Dedifferentiated amniotic fluid mesenchymal stem cell (primary cell): Measurements from ENCODE around the gene TATDN3.
A peak's percentile ranks its signal among the peaks of the same experiment; 100 is the strongest.
"Not testable (repeated sequence)": the region's sequence is repeated elsewhere in the genome, so short reads cannot be mapped to it uniquely, and the experiment has no call there.

Experiments used
- DNase-seq: peaks from one replicate; pipeline ENCODE4 v3.0.0-alpha.2; 2016; ENCODE audit errors: extremely low spot score

TATDN3 gene, protein sequence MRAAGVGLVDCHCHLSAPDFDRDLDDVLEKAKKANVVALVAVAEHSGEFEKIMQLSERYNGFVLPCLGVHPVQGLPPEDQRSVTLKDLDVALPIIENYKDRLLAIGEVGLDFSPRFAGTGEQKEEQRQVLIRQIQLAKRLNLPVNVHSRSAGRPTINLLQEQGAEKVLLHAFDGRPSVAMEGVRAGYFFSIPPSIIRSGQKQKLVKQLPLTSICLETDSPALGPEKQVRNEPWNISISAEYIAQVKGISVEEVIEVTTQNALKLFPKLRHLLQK

DNA sequence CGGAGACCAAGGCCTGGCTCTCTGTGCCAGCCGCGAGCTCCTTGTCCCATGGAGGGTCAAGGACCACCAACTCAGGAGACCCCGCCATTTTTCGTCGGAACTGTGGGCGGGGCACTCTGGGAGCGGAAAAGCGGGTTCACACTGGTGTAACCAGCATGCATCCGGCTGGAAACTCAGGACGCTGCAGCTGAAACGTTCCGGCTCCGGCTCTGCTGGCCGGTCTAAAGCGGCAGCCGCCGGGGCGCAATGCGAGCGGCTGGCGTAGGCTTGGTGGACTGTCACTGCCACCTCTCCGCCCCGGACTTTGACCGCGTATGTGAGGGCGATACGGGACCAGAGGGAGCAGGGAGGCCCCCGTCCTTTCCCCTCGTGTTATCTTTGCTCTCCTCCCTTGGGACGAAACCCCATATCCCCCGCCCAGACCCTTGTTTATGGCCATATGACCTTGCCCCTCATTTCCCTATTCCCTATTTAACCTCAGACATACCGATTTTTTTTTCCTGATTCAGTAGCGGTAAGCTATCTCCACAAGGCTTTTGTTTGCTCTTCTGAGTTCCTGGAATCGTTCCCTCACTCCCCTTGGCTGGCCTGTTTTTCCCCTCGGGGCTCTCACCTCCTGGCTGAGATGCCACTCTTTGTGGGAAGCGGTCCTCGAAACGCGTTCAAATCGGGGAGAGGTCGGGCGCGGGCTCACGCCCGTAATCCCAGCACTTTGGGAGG, at the start of gene TATDN3, which contains the start of gene NSL1:
TATDN3 (plus strand) TSS at position 219 of the 720 bp plus-strand sequence; CDS start at position 247, 28 bp downstream.
NSL1 (minus strand) TSS at position 102 of the 720 bp plus-strand sequence; CDS start at position 88, 14 bp downstream.
- DNase-seq = peak; percentile 90

DNA sequence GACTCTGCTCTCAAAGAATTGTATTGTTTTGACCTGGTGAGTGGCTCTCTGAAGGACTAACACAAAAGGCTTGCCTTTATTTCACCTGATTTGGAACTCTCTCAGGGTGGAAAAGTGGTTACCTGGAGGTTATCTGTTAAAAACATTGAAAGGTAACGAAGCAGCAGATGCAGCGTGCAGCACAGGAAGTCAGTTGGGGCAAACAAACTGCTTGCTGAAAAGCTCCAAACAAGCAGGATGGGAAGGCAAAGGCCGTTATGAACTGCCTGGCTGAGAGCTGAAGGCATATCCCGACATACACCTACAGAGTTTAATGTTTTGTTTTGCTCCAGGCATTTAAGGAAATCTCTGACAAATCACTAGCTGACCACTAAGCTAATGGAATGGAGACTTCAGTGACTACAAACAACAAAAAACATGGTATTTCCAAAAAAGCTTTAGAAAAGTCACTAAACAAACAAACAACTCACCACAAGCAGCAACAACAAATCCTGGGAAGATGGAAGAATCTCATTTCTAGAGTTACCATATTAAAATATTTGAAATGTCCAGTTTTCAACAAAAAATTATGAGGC, 47.7 kb upstream of the TATDN3 start:
- peak; percentile 34 for DNase-seq

DNA sequence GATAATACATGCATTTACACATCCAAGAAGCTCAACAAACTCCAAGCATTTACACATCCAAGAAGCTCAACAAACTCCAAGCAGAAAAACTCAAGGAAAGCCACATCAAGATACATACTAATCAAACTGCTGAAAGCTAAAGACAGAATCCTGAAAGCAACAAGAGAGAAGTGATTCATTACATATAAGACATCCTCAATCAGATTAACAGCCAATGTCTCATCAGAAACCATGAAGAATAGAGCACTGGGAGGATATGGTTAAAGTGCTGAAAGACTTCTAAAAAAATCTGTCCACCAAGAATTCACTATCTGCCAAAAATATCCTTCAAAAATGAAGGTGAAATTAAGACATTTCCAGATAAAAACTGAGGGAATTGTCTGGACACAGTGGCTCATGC, 46.4 kb upstream of the TATDN3 start:
- DNase-seq = no peak

DNA sequence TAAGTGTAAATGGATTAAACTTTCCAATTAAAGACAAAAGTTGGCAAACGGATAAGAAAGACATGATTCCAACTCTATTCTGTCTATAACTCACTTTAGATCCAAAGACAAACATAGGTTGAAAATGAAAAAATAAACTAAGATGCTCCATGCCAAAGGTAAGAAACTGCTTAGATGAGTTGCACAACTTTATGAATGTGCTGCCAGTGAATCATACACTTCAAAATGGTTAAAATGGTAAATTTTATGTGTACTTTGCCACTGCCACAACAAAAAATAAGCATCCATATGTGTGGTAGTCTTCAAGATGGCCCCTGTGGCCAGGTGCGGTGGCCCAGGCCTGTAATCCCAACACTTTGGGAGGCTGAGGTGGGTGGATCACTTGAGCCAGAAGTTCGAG, 45.1 kb upstream of the TATDN3 start:
- no peak for DNase-seq

DNA sequence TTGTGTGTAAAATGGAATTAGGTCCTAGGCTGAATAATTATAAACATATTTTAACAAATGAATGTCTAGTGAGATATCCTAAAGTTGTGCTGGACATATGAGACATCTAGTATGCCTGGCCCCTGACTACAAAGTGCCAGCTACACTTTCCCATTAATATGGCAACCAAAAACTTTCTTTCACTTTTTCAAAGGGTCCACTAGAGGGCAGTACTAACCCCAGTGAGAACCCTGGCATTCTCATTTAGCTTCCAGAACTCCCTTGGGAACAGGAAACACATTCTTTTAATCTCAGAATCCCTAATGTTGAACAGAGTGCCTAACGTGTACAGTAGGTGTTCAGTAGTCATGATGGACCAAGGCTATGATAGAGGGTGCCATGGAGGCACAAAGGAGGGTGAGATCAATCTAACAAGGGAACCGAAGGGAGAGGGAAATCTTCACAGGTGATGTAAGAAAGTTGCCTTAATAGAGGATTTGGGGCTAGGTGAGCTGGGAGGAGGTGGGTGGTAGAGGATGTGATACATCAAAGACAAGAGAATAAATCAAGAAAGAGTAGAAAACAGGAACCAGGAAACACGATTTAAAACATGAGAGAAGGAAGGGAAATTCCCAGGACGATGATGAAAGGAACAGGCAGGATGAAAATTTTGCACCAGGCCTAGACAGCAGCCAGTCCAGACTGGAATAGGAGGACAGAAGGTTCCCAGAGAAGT, 41.7 kb upstream of the TATDN3 start:
- peak; percentile 55 for DNase-seq

DNA sequence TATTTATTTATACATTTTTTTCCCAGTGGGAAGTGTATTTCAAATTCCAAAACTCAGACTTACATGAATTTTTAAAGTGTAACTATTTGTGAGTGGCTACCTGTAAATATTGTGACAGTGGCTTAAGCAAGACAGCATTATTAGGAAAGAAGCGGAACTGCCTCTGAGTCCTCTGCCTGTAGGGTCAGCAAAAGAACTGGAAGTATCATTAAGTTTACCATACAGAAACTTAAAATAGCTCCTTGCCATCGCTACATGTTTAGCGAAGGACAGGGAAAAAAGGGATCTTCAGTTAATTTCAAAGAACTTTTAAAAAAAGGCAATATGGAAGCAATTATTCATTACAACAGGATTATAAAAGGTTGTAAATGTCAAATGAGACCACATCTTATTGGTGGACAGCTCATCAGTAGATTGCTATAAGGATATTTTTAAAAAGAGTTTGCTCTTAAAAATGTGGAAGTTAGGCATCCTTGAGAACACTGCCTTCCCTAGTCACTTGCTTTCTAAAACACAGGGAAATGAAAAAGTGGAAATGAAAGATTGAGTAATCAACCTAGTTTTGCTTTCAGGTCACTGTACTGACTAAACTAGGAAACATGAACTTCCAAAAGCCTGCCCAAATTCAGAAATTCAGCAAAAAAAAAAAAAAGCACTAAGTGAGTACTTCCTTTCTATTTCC, 39.3 kb upstream of the TATDN3 start:
- DNase-seq = peak; percentile 29

DNA sequence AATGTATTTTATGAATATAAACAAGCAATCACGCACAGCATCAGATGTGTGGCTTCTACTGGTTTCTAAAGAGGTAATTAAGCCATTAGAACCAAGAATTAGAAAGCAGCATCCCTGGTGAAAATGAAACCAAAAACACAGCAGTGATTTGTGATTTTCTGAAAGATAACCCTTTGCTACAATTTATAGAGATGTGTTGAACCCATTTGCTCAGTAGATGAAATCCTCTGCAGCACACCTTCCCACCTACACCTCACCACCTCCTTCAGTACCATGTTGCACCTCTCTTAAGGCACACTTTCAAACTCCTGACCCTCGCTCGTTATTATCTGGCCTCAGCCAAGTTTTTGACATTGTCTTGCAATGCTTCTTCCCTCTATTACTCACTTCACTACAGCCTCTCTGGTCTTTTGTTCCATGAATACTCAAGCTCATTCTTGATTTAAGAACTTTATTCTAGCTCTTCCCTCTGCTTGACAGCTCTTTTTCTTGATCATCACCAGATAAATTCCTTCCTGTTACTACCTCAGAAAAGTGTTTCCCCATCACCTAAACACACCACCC, 38.7 kb upstream of the TATDN3 start:
- DNase-seq = no peak

DNA sequence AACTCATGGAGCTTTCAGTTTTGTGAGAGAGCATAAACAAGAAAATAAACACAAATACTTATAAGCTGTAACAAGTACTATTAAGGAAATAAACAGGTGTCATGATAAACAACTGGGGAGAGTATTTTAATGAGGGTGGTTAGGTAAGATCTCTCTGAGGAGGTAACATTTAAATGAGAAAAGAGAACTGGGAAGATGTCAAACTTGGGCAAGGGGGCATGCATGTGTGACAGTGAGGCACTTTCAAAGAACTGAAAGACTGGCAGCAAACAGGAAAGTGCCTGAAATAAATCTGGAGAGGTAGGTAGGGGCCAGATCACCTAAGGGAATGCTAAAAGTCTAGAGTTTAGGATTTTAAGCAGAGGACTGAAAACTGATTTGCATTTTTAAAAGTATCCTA, 37.9 kb upstream of the TATDN3 start:
- DNase-seq = no peak

DNA sequence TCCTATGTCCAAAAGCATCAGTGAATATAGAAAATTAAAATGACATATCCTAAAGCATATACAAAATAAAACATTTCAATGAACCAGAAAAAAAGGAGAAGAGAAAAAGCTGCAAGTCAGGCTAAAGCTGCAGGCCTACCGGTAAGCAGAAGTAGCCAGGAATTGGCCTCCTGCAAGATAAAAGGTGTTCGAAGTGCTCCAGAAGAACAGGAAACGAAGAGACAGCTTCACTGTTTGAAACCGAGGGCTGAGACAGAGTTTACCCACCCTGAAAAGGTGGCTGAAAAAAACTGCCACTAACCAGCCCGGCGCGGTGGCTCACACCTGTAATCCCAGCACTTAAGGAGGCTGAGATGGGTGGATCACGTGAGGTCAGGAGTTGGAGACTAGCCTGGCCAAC, 37.5 kb upstream of the TATDN3 start:
- DNase-seq = no peak

DNA sequence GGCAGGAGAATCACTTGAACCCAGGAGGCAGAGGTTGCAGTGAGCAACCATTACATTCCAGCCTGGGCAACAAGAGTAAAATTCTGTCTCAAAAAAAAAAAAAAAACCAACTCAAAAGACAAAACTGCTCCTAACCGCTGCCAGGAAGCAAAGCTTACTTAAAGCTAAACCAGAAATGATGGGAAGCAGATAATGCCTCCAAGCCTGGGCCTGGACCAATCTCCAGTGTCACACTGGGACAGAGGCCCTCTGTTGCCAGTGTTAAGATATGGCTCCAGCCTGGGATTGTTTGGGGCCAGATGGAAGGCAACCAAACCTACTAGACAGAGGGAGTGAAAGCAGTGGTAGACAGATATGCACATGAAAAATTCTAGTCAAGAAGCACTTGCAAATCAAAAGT, 37.0 kb upstream of the TATDN3 start:
- no peak for DNase-seq

DNA sequence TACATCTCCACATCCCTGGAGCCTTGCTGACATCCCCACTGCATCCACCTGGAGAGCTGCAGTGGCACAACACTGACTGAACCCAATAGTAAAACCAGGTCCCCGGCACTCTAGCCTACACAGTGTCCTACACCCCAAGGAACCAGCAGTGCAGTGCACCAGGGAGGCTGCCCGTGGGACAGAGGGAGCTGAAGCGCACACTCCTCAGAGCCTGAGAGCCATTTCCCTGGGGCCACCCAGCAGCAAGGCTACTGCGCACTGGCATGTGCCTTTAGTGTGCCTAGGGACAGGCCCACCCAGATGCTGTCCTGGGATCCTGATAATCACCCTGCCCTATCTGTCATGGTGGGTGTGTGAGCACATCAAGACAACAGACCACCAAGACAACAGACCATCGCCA, 32.0 kb upstream of the TATDN3 start:
- no peak for DNase-seq

DNA sequence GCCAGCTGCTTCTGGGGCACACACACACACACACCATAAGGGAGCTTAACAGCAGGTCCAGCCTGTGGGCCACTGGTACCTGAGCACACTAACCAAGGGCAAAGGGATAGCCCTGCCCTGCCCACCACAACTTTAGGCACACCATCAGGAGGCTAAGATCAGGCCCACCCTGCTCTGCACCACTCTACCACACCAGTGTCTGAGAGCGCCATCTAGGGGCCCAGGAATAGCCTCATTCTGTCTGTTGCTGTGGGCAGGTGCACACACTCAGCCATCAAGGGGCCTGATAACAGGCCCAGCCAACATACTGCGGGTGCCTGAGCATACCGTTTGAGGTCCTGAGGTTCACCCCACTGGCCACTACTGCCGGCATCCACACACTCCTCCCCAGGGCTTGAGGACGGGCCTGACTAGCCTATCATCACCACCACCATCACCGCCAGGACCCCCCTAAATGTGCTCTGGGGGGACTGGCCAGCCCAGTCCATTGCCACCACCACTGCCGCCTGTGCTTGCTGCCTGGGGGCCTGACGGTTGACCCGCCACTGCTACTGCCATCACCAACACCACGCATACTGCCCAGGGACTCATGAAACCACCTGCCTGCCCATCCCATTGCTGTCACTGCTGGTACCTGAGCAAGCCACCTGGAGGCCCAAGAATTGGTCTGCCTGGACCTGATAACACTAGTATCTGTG, 31.4 kb upstream of the TATDN3 start:
- no peak for DNase-seq

DNA sequence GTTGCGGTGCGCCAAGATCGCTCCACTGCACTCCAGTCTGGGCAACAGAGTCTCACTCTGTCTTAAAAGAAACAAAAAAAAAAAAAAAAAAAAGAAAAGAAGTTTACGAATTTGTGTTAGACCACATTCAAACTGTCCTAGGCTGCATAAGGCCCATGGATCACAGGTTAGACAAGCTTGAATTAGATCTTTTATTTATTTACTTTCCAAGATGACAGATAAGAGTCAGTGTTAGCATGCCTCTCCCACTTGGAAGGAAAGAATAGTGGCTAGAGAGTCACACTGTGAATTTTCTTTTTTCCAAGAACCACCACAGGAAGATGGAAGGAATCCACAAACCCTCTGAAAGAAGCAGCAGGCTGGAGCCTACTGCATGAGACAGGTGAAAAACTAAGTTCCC, 29.5 kb upstream of the TATDN3 start:
- DNase-seq = no peak

DNA sequence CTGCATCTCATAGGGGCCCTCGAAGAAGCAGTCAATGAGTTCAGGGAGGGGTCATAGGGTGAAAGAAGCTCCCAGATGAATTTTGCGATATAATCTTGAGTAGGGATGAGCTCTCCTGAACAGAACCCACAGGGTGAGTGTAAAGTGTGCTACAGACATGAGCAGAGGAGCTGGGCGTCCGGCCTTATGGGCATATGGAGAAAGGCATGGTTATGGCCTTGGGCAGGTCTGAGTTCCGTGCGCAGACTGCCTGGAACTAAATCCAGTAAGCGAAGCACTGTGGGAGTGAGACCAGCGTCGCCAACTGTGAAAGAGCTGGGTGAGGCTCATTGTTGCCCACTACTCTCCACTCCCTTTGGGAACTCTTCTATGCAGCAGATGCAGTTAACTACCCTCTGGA, 28.9 kb upstream of the TATDN3 start:
- no peak for DNase-seq

DNA sequence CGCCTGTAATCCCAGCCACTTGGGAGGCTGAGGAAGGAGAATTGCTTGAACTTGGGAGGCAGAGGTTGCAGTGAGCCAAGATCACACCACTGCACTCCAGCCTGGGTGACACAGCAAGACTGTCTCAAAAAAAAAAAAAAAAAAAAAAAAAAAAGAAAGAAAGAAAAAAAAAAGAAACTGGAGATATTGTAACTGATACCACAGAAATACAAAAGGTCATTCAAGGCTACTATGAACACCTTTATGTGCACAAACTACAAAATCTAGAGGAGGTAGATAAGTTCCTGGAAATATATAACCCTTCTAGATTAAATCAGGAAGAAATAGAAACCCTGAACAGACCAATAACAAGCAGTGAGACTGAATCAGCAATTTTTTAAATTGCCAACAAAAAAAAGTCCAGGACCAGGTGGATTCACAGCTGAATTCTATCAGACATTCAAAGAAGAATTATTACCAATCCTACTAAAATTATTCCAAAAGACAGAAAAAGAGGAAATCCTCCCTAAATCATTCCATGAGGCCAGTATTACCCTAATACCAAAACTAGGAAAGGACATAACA, 26.9 kb upstream of the TATDN3 start:
- DNase-seq = not testable (repeated sequence)

DNA sequence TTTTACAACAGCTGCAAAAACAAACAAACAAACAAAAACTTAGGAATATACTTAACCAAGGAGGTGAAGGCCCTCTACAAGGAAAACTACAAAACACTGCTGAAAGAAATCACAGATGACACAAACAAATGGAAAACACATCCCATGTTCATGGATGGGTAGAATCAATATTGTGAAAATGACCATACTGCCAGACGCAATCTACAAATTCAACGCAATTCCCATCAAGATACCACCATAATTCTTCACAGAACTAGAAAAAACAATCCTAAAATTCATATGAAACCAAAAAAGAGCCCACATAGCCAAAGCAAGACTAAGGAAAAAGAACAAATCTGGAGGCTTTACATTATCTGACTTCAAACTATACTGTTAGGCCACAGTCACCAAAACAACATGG, 24.9 kb upstream of the TATDN3 start:
- not testable (repeated sequence) for DNase-seq

DNA sequence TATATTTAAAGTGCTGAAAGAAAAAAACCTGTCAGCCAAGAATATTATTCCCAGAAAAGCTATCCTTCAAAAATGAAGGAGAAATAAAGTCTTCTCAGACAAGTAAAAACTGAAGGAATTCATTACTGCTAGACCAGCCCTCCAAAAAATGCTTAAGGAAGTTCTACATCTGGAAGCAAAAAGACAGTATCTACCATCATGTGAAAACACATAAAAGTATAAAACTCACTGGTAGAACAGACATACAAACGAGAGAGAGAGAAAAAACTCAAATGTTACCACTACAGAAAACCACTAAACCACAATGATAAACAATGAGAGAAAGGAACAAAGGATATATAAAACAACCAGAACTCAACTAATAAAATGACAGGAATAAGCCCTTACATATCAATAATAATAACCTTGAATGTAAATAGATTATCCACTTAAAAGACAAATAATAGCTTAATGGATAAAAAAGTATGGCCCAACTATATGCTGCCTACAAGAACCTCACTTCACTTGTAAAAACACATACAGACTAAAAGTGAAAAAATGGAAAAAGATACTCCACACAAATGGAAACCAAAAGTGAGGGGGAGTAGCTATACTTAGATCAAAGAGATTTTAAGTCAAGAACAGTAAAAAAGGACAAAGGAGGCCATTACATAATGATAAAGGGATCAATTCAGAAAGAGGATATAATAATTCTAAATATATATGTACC, 22.1 kb upstream of the TATDN3 start:
- no peak for DNase-seq

DNA sequence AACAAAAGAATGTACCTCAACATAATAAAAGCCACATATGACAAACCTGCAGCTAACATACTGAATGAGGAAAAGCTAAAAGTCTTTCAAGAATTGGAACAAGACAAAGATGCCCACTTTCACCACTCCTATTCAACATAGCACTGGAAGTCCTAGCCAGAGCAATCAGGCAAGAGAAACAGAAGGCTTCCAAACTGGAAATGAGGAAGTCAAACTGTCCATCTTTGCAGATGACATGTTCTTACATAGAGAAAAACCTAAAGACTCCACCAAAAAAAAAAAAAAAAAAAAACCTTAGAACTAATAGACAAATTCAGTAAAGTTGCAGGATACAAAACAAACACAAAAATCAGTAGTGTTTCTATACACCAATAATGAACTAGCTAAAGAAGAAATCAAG, 20.4 kb upstream of the TATDN3 start:
- no peak for DNase-seq

DNA sequence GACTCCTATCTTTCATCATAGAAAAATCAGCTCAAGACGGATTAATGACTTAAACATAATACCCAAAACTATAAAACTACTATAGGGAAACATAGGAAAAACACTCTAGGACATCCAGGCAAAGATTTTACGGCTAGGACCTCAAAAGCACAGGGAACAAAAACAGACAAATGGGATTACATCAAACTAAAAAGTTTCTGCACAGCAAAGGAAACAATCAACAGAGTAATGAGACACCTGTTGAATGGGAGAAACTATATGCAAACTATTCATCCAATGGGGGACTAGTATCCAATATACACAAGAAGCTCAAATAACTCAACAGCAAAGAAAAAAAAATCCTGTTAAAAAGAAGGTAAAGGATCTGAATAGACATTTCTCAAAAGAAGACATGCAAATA, 18.7 kb upstream of the TATDN3 start:
- no peak for DNase-seq

DNA sequence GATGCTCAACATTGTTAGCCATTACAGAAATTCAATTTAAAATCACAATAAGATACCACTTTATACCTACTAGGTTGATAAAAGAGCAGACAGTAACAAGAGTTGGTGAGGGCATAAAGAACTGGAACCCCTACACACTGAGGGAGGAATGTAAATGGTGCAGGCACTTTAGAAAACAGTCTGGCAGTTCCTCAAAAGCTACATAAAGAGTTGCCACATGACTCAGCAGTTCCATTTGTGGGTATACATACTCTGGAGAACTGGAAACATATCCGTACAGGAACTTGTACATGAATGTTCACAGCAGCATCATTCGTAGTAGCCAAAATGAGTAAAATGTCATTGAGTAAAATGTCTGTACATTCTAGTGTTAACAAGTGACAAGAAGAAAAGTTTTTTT, 17.1 kb upstream of the TATDN3 start:
- no peak for DNase-seq
